HG02588 (cell line): Measurements from ENCODE around the gene HIVEP3.

Experiments used
- ATAC-seq: cut with Tn5 transposase; IDR thresholded peaks from one replicate; pipeline ENCODE4 v1.9.1; 2021; ENCODE audit warnings: mild to moderate bottlenecking, moderate library complexity; ENCODE audit not compliant: unreplicated experiment

Gene HIVEP3

DNA sequence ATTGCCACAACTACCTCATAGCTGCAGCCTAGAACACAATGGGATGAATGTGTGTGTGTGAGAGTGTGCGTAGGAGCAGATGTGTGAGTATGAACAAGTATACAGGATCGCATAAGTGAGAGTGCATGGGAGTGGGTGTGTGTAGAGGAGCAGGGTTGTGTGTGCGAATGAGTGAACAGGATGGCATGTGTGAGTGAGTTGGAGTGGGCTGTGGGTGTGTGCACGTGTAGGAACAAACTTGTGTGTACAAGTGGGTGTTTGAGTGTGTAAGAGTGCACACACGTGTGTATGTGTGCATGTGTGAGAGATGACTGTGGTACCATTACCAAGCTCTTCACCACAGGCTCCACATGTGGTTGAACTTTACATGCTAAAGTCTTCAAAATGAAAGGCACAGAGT lies 258.8 kb downstream of the HIVEP3 start:
- ATAC-seq, result no peak

DNA sequence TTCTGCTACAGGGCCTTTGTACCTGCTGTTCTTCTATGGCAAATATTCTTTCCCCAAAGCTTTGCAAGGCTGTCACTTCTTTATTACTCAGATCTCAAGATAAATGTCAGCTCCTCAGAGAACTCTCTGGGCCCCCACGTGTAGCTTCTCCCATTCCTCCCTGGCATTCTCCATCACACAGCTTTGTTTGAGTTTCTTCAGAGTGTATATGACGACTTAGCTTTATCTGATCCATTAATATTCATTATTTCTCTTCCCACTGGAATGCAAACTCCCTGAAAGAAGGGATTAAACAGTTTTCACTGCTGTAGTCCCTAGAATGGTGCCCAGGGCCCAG lies 259.6 kb downstream of the HIVEP3 start:
- ATAC-seq, result no peak

DNA sequence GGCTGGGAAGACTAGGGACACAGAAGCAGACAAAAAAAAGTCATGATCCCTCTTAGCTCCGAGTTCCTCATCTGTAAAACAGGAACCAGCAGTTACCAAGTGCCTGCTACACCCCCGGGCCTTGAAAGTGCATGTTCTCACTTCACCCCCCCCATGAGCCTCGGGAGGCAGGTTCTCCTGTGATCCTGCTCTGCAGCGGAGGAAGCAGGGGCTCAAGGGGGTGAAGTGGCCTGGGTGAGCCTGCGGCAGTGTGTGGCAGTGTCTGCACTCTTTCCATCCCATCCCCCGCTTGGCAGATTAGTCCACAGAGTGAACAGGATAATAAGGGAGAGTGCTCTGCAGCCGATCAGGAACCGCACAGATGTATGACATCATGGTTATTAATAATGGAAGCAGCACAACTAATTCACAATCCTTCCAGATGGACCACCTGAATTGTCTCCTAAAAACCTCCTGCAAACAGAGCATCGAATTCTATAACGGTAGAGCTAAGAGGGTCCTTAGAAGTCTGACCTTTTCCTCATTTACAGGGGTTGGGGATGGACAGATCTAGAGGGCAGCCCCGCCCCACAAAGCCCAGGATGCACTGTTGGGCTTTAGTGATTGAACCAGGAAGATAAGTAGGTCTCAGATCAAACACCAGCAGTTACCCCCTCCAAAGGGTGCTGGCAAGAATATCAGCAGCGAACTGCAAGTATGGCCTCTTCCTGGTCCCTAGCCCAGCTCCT lies 260.1 kb downstream of the HIVEP3 start:
- ATAC-seq, result no peak

DNA sequence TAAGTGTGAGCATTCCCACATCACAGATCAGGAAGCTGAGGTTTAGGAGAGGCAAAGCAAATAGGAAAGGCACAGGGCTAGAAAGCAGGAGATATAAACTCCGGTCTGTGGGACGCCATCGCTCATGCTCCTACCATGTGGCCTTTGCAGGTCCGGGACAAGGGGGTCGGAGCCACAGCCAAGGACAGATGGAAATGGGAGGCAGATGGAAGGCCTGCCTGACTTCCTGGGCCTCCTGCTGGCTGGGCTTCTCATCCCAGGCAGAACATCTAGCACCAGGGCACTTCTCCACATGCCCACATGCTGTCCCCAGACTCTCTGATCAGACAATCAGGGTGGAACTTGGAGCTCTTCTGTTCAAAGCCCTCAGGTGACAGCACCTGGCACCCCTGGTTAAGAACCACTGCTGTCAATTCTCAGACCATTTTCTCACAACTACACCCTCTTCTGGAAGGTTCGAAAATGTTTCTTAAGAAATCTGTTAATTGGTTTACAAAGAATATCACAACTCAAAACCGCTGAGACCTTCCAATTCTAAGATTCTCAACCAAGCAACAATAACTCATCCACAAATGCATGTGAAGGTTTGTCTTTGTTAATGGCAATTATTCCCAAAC lies 260.9 kb downstream of the HIVEP3 start:
- ATAC-seq, result no peak

DNA sequence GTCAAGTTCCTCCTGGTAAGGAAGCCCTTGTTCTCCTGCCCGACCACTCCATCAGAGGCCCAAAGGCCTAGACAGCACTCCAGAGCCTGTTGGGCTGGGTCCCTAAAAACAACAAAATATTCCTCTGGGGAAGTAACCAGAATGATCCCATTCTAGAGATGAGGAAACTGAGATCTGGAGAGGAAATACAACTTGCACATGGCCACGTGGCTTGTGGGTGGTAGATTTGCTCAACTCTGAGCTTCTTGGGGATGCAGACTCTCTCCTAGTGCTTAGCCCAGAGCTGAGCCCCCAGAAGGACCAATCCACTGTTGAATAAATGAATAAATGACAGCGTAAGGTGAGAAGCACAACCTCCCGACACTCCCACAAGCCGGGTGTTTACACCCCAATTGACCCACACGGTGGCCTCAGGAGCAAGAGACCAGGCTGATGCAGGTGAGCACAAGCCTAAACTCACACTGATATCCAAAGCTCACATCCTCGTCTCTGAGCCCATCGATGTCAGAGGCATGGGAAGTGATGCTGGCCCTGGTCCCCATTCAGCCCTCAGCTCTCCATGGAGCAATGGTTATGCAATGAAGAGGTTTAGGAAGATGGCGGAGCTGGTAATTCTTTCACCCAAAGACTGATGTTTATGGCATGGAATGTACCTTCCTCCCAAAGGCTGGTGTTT lies 261.8 kb downstream of the HIVEP3 start:
- no peak for ATAC-seq

DNA sequence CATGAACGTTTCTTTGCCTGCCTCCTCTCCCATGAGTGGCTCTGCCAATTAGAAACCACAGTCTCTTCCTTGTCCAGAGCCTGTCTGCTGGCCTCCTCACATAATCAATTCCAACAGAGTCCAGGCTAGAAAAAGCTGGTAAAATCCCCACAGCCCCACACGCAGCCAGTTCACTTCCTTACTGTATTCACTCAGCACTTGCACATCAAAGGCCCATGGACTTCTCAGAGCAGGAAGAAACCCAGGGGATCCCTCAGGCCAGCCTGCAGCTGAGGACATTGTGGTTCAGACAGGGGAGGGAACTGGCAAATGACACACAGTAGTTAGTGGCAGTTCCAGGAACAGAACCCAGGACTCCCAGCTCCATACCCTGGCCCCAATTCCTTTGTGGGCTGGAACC lies 262.7 kb downstream of the HIVEP3 start:
- no peak for ATAC-seq

DNA sequence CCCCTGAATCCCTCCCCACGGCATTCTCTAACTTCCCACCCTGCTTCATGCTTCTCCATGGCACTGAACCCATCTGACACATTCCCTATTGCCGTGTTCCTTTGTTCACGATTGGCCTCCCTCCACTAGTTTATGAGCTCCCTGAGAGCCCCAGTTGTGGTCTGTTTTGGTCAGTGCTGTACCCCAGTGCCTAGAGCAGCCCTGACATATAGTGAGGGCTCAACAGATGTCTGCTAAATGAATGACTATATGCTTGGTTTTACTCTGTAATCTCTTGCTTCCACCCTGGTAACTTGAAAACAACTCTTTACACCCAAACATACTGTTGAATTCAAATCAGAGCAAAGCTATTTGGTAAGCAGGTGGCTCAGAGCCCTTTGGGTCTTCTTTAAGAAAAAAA lies 263.1 kb downstream of the HIVEP3 start:
- ATAC-seq, result no peak

DNA sequence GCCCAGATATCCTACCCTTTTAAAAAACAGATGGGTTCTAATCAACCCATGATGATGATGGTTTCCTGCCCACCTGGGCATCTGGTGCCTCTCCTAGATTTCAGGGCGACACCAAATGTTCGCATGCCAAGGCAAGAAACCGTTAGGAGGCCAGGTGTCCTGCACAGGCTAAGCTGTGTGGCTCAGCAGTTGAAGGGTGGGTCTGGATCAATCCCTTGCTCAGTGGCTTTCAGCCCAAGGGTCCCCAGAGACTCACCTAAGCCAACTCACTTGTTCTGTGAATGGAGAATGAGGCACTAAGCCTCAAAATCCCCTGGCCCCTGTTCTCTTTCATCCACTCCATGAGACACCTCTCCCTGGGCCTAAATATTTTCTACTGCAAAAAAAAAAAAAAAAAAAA lies 265.1 kb downstream of the HIVEP3 start:
- ATAC-seq, result no peak

DNA sequence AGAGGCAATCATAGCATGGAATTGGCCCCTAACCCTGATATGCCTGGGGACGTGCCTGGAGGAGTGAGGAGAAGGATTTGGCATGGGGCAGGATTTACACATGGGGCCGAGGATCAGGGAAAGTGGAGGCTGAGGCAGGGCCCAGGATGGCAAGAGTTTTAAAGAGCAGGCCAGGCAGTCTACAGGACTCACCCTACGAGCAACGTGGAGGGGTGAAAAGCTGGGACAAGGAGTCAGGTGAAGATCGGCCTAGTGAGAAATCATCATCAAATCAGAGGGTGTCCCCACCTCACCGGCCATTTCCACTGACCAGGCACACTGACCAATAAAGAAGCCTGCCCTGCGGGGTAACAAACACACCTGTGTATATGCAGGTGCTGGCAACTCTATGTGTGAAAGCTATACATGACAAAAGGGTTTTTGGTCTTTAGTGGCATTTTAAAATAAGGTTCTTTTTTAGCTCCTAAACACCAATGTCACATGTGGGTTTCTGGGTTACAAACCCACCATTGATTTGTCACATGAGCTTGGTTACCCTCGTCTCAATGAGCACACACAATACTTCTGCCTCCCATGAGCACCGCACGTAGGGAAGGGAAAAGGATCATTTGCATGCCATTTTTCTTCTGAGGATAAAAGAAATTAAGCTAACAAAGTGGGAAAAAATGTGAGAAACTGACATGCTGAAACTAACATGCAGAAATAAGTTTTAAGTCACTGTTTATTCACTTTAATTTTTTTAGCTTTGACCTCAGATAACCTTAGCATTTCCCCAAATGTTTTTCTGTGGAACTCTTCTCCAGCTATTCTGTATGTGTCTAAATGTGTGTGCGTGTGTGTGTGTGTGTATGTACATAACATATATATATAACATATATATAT lies 266.1 kb downstream of the HIVEP3 start:
- ATAC-seq, result no peak

DNA sequence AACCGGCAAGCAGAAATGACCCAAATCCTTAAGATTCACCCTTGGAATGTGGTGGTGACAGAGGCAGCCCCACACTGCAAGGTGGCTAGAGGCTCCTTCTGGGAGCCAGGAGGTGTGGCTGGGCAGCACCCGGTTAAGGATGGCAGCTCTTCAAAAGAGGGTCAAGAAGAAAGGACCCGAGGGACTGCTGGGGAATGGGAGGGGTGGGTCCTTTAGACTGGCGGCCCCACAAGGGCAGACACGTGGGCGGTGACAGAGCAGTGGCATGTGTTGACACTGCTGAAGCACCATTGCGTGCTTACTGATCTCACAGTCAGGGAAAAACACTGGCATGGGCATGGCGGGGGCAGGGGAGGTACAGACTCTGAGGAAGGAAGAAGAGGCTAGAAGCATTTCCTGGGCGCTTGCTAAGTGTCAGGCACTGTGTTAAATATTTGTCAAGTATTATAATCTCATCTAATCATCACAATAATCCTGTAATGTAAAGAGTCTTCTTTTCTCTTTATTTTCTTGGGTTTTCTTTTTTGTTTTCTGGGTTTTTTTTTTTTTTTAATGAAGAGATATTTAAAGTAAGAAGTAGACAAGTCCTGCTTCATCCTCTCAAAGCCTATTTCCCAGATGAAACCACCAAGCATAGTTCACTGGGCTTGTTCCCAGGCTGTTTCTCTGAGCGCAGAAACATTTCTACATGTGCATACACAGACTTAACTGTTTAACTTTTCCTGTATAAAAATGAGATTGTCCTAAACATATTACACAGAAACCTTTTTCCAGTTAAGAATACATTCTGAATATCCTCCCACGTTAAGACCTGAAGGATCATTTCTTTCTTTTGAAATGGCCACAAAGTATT lies 268.5 kb downstream of the HIVEP3 start:
- no peak for ATAC-seq

DNA sequence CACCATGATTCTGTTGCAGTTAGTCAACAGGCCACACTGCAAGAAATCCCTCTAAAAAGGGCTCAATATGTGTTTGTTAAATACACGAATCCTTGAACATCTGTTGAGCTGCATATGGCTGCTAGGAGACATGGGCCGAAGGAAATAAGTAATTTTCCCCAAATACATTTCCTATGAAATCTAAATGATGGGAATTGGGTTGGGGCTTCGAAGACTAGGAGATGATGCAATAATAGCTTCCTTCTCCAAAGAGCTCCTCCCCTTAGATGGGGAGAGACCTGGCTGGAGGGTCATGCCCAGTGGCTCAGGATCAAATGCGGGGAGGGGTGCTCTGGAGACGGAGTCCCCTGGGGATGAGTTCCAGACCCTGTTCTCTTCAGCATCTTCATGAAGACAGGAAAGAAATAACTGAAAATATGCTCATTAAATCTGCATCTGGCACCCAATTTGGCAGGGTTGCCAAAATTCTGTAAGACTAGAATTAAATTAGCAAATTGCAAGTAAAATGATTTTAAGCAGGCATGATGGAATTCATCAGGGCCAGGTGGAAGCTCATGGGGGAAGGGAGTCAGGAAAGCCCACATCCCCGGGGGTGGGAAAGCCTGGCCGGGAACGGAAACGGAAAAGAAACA lies 269.2 kb downstream of the HIVEP3 start:
- no peak for ATAC-seq

DNA sequence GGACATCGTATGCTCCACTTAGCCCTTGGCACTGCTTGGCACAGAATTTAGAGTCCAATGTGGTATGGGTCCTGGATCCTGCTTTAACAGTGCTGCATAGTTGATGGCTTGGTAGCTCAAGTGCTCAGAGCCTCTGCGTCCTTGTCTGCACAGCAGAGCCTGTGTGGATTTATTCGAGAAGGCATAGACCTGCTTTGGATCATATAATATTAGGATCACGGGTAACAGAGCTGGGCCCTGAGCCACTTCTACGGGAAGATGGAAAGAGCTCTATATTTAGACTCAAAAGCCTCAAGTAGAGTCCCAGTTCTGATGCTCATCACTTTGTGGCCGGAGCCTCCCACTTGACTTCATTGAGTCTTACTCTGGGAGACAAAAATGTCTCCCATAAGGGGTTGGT lies 269.9 kb downstream of the HIVEP3 start:
- no peak for ATAC-seq

DNA sequence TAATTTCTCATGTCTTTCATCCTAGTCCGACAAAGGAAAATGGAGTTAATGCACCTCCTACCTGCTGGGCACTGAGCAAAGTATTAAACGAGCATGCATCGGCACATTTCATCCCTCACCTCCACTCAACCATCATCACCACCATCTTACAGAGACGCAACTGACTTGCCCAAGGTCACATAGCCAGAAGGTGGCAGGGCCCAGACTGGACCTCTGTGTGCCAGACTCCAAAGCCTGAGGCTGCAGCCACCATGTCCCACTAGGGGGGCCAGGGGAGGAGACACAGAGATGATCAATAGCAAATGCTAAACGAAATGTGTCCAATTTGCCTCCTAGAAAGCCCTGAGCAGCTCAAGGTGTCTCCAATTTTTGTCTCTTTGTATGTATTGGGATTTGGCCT lies 270.5 kb downstream of the HIVEP3 start:
- ATAC-seq, result no peak

DNA sequence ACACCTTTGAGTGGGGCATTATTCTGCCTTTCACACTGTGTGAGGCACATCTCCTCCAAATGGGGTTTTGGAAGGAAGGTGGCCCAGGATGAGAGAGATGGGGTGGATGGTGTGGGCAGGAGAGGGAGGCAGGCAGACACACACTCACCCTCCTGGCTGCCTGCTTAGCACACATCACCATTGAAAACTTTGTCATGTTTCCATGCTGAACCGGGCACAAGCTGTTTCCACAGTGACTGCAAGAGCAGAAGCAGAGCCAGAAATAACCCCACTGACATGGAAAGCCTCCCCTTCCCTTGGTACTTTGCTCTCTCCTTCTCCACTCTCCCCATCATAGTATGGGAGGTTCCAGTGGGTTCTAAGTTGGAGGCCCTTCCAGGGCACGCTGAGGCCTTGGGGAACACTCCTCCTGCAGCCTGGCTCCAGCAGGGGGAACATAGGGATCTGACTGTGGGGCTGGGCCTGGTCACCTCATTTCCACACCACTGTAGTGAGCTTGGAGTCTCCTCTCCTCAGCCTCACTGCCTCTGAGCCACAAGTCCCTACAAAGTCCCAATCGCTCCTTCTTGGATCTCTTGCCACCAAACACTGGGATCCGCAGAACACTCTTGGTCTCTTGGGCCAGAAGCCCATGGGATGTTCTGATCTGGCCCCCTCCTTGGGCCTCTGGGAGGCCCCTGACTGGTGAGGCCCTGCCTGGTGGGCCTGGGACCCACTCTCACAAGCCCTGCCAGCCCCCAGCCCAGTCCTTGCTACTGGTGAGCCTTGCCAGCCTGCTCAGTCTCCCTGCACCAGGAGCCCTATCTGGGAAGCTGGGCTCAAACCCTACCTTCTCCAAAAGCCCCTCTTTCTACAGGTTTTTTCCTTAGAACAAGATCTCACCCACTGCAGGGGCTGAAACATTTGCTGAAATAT lies 271.2 kb downstream of the HIVEP3 start:
- ATAC-seq, result no peak

DNA sequence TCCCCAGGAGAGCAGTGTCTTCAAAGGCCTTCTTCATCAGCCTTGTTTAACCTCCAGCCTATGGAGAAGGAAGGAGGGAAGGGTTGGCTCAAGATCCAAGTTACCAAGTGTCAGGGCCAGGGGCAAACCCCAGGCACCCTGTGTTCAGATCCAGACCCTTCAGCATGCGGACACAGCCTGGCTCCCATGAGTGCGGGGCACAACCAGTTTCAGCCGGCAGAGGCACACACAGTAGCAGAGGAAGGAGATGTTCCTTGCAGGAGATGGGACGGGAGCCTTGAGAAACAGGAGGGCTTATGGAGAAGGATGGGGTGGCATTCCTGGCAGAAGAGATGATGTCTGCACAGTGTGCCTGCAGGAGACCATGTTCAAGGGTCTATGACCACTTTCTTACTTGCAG lies 272.5 kb downstream of the HIVEP3 start:
- no peak for ATAC-seq

DNA sequence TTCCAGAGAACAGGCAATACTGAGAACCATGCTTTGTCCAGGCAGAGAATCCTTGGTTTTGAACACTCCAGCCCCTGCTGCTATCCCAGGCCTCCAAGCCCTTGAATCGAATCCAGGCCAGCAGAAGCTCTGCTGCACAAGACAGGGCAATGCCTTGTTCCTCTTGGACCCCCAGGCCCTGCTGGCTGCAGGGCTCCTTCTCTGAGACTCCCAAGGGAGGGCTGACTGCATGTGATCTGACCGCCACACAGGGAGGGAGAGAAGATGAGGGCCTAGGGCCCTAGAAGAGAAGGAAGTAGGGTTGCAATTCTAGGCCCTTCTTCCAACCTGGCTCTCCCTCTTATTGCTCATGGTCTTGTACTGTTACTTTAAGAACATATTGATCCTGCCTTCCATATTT lies 273.7 kb downstream of the HIVEP3 start:
- ATAC-seq, result no peak

DNA sequence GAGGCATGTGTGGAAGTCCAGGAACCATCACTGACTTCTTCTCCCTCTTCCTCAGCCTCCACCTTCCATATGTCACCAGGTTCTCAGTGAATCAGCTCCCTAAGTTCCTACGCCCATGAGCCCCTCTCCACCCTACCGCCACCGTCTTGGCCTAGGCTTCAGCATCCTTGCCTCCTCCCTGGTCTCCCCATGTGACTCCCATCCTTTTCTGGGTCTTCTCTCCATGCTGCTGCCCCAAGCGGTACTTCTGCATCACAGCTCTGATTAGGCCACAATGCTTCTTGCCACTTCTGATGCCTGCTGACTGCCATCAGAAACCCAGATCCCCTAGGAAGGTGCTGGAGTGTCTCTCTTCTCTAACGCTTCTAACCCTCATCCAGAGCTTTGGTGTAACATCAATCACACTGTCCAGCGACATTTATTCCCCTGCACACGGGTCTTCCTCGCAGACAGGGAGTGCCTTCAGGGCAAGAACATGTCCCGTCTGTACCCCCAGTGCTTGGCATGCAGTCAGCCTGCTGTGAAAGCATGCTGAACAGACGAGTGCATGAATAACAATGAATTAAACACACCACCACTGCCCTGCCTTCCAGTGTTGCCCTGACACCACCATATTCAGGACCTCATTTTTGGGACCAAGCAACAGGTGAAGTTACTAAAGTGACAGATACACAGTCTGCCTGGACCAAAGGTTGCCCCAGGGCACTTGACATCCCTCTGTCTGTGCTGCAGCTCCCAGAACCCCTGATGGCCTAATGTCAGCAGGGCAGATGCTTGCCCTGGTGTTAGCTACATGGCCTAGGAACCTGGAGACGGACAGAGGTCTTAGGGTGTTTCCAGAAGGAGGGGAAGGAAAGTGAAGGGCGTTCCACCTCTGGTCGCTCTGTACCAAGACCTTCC lies 275.6 kb downstream of the HIVEP3 start:
- ATAC-seq, result no peak

DNA sequence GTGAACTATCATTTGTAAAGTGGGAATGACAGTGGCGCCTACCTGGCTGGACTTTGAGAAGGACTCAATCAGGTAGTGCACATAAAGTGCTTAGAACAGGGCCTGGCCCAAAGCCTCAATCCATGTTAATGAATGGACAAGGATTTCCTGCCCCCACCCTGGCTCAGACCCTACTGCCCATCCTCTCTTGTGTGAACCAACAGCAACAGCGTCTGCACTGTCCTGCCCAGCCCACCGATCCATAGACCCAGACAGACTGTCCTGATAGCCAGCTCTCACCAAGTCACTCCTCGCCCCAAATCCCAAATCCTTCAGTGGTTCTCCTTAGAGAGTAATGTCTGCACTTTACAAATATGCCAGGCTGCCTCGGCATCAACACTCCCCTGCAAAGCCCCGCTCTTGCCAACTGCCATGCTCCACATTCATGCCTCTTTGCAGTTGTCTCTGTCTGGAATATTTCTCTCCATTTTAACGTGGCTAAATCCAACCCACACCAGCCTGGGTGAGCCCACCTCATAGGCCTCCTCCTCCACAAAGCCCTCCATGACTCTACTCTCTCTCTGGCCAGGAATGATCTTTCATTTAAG lies 276.7 kb downstream of the HIVEP3 start:
- ATAC-seq, result no peak
